ENCODE data around the gene PITPNM3.

DNA sequence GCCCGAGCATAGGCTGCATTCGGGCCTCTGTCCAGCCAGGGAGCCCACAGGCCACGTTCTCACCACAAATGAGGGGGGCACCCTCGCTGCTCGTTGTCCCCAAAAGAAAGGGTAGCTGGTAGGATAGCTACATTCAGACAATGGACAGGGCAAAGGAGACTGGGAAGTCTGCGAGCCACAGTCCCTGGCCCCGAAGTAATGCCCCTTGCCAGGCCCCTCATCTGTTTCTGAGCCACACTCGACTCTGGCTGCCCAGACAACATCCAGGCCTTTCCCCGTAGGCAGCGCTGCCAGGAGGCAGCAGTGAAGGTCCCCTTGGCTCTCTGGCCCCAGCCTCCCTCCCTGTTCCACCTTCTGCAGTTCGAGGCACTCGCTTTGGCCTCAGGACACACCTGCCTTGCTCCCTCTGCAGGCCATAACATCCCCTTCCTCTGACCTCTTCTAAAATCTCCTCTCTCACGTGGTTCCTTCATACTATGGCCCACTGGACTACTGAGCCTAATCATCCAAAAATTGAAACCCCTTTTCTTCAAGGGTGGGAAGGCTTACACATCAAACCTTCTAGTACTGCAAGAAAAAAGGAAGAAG lies 133.6 kb downstream of the PITPNM3 start:
- TF ChIP-seq POLR2AphosphoS5 (IDR thresholded peaks at IDR 0.05; ENCODE audit: low read depth, low read length) (no peak), POLR2A (IDR thresholded peaks at IDR 0.05; ENCODE audit: low read depth, low read length) (no peak)

Data from GM12892 (cell line).